ENCODE results near the gene CPED1. TPM values are rescaled to one million over a fixed set of nuclear protein-coding genes. Genes with fewer than 3 reads are reported as not detected.

Gene CPED1
- total and polyA plus RNA-seq, 2 experiments from 2014 or later = 0.17 to 0.47 TPM

DNA sequence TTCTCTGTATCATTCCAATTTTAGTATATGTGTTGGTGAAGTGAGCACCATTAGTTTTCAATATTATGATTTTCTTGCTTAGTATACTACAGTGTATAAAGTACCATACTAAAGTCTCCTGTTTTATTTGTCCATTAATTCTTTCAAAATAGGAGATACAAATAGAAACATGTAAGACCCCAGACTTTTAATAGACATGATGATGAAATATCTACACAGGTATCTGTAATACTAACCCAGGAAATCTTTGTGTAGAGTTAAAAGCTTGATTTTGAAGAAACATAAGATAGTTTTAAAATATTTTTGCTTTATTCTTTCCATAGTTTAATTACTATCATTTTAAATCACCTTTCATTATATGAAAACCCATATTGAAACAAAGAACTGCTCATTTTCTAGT is 206.5 kb downstream of the CPED1 start (continued):
- TF ChIP-seq, protein P1, sequence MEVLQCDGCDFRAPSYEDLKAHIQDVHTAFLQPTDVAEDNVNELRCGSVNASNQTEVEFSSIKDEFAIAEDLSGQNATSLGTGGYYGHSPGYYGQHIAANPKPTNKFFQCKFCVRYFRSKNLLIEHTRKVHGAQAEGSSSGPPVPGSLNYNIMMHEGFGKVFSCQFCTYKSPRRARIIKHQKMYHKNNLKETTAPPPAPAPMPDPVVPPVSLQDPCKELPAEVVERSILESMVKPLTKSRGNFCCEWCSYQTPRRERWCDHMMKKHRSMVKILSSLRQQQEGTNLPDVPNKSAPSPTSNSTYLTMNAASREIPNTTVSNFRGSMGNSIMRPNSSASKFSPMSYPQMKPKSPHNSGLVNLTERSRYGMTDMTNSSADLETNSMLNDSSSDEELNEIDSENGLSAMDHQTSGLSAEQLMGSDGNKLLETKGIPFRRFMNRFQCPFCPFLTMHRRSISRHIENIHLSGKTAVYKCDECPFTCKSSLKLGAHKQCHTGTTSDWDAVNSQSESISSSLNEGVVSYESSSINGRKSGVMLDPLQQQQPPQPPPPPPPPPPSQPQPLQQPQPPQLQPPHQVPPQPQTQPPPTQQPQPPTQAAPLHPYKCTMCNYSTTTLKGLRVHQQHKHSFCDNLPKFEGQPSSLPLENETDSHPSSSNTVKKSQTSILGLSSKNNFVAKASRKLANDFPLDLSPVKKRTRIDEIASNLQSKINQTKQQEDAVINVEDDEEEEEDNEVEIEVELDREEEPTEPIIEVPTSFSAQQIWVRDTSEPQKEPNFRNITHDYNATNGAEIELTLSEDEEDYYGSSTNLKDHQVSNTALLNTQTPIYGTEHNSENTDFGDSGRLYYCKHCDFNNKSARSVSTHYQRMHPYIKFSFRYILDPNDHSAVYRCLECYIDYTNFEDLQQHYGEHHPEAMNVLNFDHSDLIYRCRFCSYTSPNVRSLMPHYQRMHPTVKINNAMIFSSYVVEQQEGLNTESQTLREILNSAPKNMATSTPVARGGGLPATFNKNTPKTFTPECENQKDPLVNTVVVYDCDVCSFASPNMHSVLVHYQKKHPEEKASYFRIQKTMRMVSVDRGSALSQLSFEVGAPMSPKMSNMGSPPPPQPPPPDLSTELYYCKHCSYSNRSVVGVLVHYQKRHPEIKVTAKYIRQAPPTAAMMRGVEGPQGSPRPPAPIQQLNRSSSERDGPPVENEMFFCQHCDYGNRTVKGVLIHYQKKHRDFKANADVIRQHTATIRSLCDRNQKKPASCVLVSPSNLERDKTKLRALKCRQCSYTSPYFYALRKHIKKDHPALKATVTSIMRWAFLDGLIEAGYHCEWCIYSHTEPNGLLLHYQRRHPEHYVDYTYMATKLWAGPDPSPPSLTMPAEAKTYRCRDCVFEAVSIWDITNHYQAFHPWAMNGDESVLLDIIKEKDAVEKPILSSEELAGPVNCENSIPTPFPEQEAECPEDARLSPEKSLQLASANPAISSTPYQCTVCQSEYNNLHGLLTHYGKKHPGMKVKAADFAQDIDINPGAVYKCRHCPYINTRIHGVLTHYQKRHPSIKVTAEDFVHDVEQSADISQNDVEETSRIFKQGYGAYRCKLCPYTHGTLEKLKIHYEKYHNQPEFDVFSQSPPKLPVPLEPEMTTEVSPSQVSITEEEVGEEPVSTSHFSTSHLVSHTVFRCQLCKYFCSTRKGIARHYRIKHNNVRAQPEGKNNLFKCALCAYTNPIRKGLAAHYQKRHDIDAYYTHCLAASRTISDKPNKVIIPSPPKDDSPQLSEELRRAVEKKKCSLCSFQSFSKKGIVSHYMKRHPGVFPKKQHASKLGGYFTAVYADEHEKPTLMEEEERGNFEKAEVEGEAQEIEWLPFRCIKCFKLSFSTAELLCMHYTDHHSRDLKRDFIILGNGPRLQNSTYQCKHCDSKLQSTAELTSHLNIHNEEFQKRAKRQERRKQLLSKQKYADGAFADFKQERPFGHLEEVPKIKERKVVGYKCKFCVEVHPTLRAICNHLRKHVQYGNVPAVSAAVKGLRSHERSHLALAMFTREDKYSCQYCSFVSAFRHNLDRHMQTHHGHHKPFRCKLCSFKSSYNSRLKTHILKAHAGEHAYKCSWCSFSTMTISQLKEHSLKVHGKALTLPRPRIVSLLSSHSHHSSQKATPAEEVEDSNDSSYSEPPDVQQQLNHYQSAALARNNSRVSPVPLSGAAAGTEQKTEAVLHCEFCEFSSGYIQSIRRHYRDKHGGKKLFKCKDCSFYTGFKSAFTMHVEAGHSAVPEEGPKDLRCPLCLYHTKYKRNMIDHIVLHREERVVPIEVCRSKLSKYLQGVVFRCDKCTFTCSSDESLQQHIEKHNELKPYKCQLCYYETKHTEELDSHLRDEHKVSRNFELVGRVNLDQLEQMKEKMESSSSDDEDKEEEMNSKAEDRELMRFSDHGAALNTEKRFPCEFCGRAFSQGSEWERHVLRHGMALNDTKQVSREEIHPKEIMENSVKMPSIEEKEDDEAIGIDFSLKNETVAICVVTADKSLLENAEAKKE (CRISPR knock-in tag; IDR thresholded peaks at IDR 0.05) = no peak
- TF ChIP-seq ZNF114 (CRISPR knock-in tag; IDR thresholded peaks at IDR 0.05) = no peak
- no peak for TF ChIP-seq STAT1 (IDR thresholded peaks at IDR 0.05; ENCODE audit: unreplicated experiment)
- TF ChIP-seq EZH2phosphoT487 (IDR thresholded peaks at IDR 0.05; ENCODE audit: unreplicated experiment) = no peak
- TF ChIP-seq ZNF331 (CRISPR knock-in tag; IDR thresholded peaks at IDR 0.05; ENCODE audit: low read depth) = no peak
- TF ChIP-seq, protein P2, sequence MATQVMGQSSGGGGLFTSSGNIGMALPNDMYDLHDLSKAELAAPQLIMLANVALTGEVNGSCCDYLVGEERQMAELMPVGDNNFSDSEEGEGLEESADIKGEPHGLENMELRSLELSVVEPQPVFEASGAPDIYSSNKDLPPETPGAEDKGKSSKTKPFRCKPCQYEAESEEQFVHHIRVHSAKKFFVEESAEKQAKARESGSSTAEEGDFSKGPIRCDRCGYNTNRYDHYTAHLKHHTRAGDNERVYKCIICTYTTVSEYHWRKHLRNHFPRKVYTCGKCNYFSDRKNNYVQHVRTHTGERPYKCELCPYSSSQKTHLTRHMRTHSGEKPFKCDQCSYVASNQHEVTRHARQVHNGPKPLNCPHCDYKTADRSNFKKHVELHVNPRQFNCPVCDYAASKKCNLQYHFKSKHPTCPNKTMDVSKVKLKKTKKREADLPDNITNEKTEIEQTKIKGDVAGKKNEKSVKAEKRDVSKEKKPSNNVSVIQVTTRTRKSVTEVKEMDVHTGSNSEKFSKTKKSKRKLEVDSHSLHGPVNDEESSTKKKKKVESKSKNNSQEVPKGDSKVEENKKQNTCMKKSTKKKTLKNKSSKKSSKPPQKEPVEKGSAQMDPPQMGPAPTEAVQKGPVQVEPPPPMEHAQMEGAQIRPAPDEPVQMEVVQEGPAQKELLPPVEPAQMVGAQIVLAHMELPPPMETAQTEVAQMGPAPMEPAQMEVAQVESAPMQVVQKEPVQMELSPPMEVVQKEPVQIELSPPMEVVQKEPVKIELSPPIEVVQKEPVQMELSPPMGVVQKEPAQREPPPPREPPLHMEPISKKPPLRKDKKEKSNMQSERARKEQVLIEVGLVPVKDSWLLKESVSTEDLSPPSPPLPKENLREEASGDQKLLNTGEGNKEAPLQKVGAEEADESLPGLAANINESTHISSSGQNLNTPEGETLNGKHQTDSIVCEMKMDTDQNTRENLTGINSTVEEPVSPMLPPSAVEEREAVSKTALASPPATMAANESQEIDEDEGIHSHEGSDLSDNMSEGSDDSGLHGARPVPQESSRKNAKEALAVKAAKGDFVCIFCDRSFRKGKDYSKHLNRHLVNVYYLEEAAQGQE (IDR thresholded peaks at IDR 0.05; ENCODE audit: unreplicated experiment) = no peak
- no peak for TF ChIP-seq EZH2 (IDR thresholded peaks at IDR 0.05; ENCODE audit: low read depth, unreplicated experiment)
- no peak for TF ChIP-seq CREB1 (CRISPR knock-in tag; IDR thresholded peaks at IDR 0.05; ENCODE audit: low read depth)

Data from GM23338 (cell line).